ENCODE results near the gene COA6. TPM values are rescaled to one million over a fixed set of nuclear protein-coding genes. Genes with fewer than 3 reads are reported as not detected.
A peak's percentile ranks its signal among the peaks of the same experiment; 100 is the strongest.

Gene COA6
- total RNA-seq, 4 donors from 2014 or later = 9.4 to 18.3 (median 16.0) TPM

DNA sequence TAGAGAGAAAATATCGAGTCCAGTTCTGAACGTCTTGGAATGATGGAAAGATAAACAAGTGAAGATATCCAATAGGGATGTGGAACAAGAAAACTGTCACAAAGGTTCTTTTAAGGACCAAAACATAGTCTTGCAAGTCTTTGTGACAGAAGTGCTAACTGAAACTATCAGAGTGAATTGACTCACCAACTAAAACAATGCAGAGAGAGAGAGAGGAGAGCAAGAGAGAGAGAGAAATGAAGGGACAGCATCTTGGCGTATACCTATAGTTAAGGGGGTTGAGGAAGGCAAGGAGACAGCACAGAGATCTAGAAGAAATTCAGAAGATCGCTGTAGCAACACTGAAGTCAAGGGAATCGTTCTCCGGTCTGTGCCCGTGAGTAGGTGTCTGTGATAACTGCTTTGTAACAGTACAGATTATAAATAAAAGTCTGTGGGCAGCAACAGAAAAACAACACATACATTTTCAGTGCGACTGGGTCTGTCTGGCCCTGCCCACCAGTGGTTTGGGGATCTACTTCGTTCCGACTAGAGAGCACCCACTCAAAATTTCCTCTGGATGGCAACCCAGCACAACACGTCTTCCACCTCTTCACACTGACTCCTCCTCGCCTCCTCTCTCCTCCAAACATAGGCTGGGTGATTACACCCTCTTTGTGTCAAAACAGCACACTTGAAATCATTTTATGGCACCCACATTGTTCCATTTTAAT lies 4.8 kb upstream of the COA6 start:
- Histone ChIP-seq H3K4me3 (no peak overlapping the region), H3K27ac (replicated peaks in 1 of 4) (no peak overlapping the region), H3K27me3 (peaks cover 0 to 11% (median 0%) of the 10 kb centered on the region in 4 donors), H3K36me3 (no peaks in the 10 kb centered on the region), H3K9me3 (no peaks in the 10 kb centered on the region), H3K4me1 (peaks cover 4 to 10% (median 7%) of the 10 kb centered on the region in 4 donors)
- no peak for DNase-seq (ENCODE audit: extremely low spot score)
- WGBS = 80% methylated on average over 12 of the region's 12 CpGs
- TF ChIP-seq POLR2A (IDR thresholded peaks at IDR 0.05; ENCODE audit: low read depth) (no peak), POLR2AphosphoS5 (IDR thresholded peaks at IDR 0.05) (no peak), EP300 (IDR thresholded peaks at IDR 0.05) (no peak)
- TF ChIP-seq, protein P1, sequence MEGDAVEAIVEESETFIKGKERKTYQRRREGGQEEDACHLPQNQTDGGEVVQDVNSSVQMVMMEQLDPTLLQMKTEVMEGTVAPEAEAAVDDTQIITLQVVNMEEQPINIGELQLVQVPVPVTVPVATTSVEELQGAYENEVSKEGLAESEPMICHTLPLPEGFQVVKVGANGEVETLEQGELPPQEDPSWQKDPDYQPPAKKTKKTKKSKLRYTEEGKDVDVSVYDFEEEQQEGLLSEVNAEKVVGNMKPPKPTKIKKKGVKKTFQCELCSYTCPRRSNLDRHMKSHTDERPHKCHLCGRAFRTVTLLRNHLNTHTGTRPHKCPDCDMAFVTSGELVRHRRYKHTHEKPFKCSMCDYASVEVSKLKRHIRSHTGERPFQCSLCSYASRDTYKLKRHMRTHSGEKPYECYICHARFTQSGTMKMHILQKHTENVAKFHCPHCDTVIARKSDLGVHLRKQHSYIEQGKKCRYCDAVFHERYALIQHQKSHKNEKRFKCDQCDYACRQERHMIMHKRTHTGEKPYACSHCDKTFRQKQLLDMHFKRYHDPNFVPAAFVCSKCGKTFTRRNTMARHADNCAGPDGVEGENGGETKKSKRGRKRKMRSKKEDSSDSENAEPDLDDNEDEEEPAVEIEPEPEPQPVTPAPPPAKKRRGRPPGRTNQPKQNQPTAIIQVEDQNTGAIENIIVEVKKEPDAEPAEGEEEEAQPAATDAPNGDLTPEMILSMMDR (IDR thresholded peaks at IDR 0.05) = no peak
- intact Hi-C loops (cut with DNase I) = no loop called here

DNA sequence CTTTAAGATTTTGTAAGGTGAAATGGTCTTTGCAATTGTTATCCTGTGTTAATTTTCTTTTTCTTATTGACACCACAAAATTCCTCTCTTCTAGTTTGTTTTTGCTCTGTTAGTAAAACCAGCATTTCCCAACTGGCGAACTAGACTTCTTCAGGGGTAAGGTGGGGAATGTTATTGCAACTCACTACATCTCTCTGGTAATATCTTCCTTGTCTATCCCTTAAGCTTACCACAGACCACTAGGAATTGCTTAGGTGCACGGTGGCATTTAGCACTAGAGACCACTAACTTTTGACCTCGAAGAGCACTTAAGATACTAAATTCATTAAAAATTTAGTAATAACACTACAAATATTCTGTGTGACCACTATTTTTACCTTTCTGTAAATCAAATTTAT lies 4.2 kb upstream of the COA6 start:
- H3K4me3 ChIP-seq = no peak overlapping the region
- no peak overlapping the region for H3K27ac ChIP-seq (replicated peaks in 1 of 4)
- peaks cover 4 to 11% (median 9%) of the 10 kb centered on the region in 4 donors for H3K4me1 ChIP-seq
- peaks cover 0 to 11% (median 0%) of the 10 kb centered on the region in 4 donors for H3K27me3 ChIP-seq
- DNase-seq (ENCODE audit: extremely low spot score) = no peak
- TF ChIP-seq, protein P1 (IDR thresholded peaks at IDR 0.05) = no peak
- TF ChIP-seq POLR2AphosphoS5 (IDR thresholded peaks at IDR 0.05) (no peak), POLR2A (IDR thresholded peaks at IDR 0.05; ENCODE audit: low read depth) (no peak), EP300 (IDR thresholded peaks at IDR 0.05) (no peak)
- intact Hi-C loops (cut with DNase I) = no loop called here
- H3K36me3 ChIP-seq = no peaks in the 10 kb centered on the region
- 85% methylated on average over 3 of the region's 3 CpGs for WGBS
- H3K9me3 ChIP-seq = no peaks in the 10 kb centered on the region

DNA sequence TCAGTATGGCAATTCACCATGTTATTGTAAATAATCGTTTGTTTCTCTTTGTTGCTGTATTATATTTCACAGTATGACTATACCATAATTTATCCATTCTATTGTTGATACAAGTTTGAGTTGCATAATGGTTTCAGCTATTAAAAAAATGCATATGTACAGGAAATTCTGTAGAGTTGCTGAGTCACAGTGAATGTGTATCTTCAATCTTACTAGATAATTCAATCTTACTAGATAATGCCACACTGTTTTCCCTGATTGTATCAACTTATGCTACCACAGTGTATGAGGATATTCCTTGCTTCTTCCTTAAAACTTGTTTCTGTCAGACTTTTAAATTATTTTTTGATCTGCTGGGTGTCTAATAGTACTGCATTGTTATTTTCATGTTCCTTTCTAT lies 3.5 kb upstream of the COA6 start:
- WGBS = 78% methylated on average over 1 of the region's 1 CpG
- peaks cover 12 to 19% (median 16%) of the 10 kb centered on the region in 4 donors for H3K4me1 ChIP-seq
- no peaks in the 10 kb centered on the region for H3K36me3 ChIP-seq
- no peak for DNase-seq (ENCODE audit: extremely low spot score)
- no peak overlapping the region for H3K27ac ChIP-seq (replicated peaks in 1 of 4)
- H3K9me3 ChIP-seq = no peaks in the 10 kb centered on the region
- peaks cover 0 to 11% (median 0%) of the 10 kb centered on the region in 4 donors for H3K27me3 ChIP-seq
- intact Hi-C loops (cut with DNase I) = no loop called here
- H3K4me3 ChIP-seq = no peak overlapping the region
- TF ChIP-seq POLR2A (IDR thresholded peaks at IDR 0.05; ENCODE audit: low read depth) (no peak), EP300 (IDR thresholded peaks at IDR 0.05) (no peak), POLR2AphosphoS5 (IDR thresholded peaks at IDR 0.05) (no peak)

DNA sequence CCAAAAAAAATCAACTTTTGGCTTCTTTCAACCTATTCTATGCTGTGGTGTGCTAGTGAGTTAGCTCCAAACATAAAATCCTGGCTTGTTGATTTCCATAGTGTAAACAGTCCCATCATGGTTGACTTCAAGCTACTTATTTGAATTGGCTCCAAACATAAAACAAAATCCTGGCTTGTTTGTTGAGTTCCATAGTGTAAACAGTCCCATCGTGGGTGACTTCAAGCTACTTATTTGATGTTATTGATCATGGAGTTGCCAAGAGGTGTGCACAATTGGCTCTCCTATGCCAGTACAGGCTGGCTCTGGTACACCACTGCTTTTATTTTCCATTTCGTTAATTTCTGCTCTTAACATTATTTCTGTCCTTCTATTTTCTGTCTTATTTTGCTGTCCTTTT lies 1.8 kb upstream of the COA6 start:
- Histone ChIP-seq H3K36me3 (peaks cover 0 to 12% (median 10%) of the 10 kb centered on the region in 4 donors), H3K4me3 (no peak overlapping the region), H3K4me1 (peaks cover 13 to 29% (median 25%) of the 10 kb centered on the region in 4 donors), H3K27me3 (peaks cover 0 to 7% (median 0%) of the 10 kb centered on the region in 4 donors), H3K27ac (replicated peaks in 1 of 4) (no peak overlapping the region), H3K9me3 (no peaks in the 10 kb centered on the region)
- intact Hi-C loops (cut with DNase I) = no loop called here
- no peak for DNase-seq (ENCODE audit: extremely low spot score)
- TF ChIP-seq, protein P1 (IDR thresholded peaks at IDR 0.05) = no peak
- TF ChIP-seq POLR2AphosphoS5 (IDR thresholded peaks at IDR 0.05) = no peak
- no peak for TF ChIP-seq POLR2A (IDR thresholded peaks at IDR 0.05; ENCODE audit: low read depth)
- TF ChIP-seq EP300 (IDR thresholded peaks at IDR 0.05) = no peak
- WGBS = 67% methylated on average over 2 of the region's 2 CpGs

DNA sequence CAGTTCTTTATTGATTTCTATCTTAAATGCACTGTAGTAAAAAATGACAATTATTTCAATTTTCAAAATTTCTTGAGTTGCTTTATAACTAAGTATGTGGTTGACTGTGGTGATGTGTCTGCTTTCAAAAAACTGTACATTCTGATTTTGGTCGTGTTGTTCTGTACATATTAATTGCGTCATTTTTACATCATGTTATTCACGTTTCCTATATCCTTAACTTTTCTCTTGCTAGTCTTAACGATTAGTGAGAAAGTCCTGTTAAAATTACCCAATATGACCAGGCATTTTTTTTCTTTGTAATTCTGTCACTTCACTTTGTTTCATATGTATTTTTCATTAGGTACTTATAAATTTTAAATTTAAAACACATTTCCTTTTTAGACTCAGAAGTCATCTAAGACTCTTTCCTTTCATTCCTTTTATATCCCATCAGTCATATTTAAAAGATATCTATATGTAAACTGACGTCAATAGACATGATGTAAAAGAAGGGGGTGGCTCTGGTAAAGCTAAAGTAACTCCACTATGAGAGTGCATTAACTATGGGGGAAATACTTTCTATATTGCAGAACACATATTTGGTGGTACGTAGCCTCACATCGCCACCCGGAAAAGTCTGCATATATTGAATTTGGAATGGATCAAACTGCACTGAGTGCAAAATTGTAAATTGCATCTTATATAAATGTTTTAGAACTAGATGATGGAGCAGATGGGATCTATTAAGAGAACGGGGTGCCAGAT lies 1.1 kb upstream of the COA6 start:
- peaks cover 0 to 18% (median 16%) of the 10 kb centered on the region in 4 donors for H3K36me3 ChIP-seq
- peak overlapping the region; percentile 72 to 96 (median 88) for H3K4me3 ChIP-seq
- peaks cover 13 to 33% (median 25%) of the 10 kb centered on the region in 4 donors for H3K4me1 ChIP-seq
- H3K27me3 ChIP-seq = peaks cover 0 to 7% (median 0%) of the 10 kb centered on the region in 4 donors
- DNase-seq (ENCODE audit: extremely low spot score) = no peak
- H3K9me3 ChIP-seq = no peaks in the 10 kb centered on the region
- TF ChIP-seq POLR2A (IDR thresholded peaks at IDR 0.05; ENCODE audit: low read depth) (no peak), EP300 (IDR thresholded peaks at IDR 0.05) (no peak), POLR2AphosphoS5 (IDR thresholded peaks at IDR 0.05) (no peak)
- TF ChIP-seq, protein P1 (IDR thresholded peaks at IDR 0.05) = no peak
- 58% methylated on average over 9 of the region's 9 CpGs for whole genome bisulfite sequencing
- peak overlapping the region in 2 of 4 donors; percentile 88 to 92 for H3K27ac ChIP-seq (replicated peaks in 1 of 4)
- intact Hi-C loops (cut with DNase I) = no loop called here

Data from esophagus muscularis mucosa (tissue), 4 donors.